HL-60 (cell line): ENCODE results near the gene GHDC.

ENCODE experiments used
- CTCF ChIP-seq: IDR thresholded peaks from one replicate; pipeline ENCODE4 v1.5.1; 2011; ENCODE audit warnings: low read length, control low read depth, inconsistent platforms; ENCODE audit not compliant: insufficient read depth
- GABPA ChIP-seq: IDR thresholded peaks from 2 replicates; pipeline ENCODE4 v1.6.1; 2012; ENCODE audit warnings: low read depth
- POLR2AphosphoS5 ChIP-seq: IDR thresholded peaks from 2 replicates; pipeline ENCODE4 v1.6.1; 2012; ENCODE audit warnings: low read depth

DNA sequence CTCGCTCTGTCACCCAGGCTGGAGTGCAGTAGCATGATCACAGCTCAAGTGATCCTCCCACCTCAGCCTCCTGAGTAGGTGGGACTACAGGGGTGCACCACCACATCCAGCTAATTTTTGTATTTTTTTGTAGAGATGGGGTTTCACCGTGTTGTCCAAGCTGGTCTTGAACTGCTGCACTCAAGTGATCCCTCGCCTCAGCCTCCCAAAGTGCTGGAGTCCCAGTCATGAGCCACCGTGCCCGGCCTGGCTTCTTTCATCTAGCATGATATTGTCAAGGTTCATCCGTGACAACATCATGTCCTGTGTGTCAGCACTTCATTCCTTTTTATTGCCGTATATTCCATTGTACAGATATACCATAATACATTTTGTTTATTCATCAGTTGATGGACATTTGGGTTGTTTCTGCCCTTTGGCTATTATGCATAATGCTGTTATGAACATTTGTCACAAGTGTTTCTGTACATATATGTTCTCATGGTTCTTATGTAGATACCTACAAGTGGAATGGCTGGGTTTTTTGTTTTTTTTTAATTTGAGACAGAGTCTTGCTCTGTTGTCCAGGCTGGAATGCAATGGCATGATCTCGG lies 3.4 kb upstream of the GHDC start:
- no peak for TF ChIP-seq CTCF
- TF ChIP-seq GABPA: no peak
- no peak for TF ChIP-seq POLR2AphosphoS5
